GM13976 (cell line): ENCODE results near the gene EIF1AX.

ENCODE experiments used
- DNase-seq: peaks from one replicate; pipeline ENCODE4 v3.0.0; 2012; ENCODE audit warnings: low spot score
- CTCF ChIP-seq: IDR thresholded peaks from 2 replicates; pipeline ENCODE4 v1.5.1; 2012; ENCODE audit warnings: borderline replicate concordance, mild to moderate bottlenecking; ENCODE audit not compliant: insufficient read depth; ENCODE audit errors: extremely low read depth, missing control alignments, control extremely low read depth
- in situ Hi-C: fragments of 300-500 bp; cut with MboI; formaldehyde crosslinking; loops from one replicate; pipeline ENCODE4 v1.12.0; 2022; ENCODE audit warnings: low sequenced_read_pairs, mixed read lengths, inconsistent platforms; ENCODE audit not compliant: unreplicated experiment

The EIF1AX gene

GRCh38 chrX:20141281-20142220 lies at the start of gene EIF1AX:
TSS of gene EIF1AX (minus strand) at chrX:20141838. CDS start at chrX:20141640, 198 bp downstream.
- peak; percentile 92 for DNase-seq
- in situ Hi-C loops = no loop called here
- TF ChIP-seq CTCF = no peak

- DNase-seq = no peak
- in situ Hi-C loops = no loop called here
- TF ChIP-seq CTCF = no peak
Observed at GRCh38 chrX:20189171-20189570, 47.5 kb upstream of the EIF1AX start.

GRCh38 chrX:20181598-20182329 lies 40.1 kb upstream of the EIF1AX start:
- no peak for TF ChIP-seq CTCF
- DNase-seq = no peak
- in situ Hi-C loops = no loop called here

- no peak for TF ChIP-seq CTCF
- no peak for DNase-seq
- in situ Hi-C loops = no loop called here
Observed at GRCh38 chrX:20177093-20177492, 35.5 kb upstream of the EIF1AX start.

- in situ Hi-C loops = no loop called here
- DNase-seq = no peak
- no peak for TF ChIP-seq CTCF
Observed at GRCh38 chrX:20173856-20174255, 32.2 kb upstream of the EIF1AX start.

- TF ChIP-seq CTCF = no peak
- in situ Hi-C loops = no loop called here
- DNase-seq = no peak
Observed at GRCh38 chrX:20173313-20173712, 31.7 kb upstream of the EIF1AX start.
